Activated naive CD8-positive, alpha-beta T cell treated with anti-CD3 and anti-CD28 coated beads, Interleukin-2, amount 50 U/mL, for 16 hours (primary cell): ENCODE results near the gene XIRP2.
"Not testable (repeated sequence)": the region's sequence is repeated elsewhere in the genome, so short reads cannot be mapped to it uniquely, and the experiment has no call there.

Experiments used
- DNase-seq: peaks from one replicate; pipeline ENCODE4 v3.0.0-alpha.2; 2020; ENCODE audit warnings: low read depth, low spot score

The XIRP2 gene

DNA sequence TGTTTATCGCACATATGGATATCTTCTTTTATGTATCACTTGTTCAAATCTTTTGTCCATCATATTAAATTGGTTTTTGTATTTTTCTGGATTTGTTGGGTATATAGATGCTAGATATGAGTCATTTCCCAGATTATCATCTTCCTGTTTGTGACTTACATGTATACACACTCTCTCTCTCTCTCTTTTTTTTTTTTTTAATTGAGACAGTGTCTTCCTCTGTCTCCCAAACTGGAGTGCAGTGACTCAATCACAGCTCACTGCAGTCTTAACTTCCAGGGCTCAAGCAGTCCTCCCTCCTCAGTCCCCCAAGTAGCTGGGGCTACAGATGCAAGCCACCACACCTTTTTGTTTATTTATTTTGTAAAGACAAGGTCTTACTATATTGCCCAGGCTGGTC is 43.8 kb downstream of the XIRP2 start:
- DNase-seq, result no peak

DNA sequence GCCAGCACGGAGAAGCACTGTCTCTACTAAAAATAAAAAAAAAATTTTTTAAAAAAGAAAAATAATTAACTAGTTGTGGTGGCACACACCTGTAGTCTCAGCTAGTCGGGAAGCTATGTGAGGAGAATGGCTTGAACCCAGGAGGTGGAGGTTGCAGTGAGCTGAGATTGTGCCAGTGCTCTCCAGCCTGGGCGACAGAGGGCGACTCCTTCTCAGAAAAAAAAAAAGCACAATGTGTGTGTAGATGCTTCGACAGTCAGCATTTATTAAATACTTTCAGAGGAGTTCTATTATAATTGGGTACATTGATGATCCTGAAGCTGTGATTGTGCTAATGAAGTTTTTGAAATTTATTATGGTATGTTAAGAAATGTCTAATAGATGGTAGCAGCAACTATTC is 46.5 kb downstream of the XIRP2 start:
- DNase-seq, result no peak

DNA sequence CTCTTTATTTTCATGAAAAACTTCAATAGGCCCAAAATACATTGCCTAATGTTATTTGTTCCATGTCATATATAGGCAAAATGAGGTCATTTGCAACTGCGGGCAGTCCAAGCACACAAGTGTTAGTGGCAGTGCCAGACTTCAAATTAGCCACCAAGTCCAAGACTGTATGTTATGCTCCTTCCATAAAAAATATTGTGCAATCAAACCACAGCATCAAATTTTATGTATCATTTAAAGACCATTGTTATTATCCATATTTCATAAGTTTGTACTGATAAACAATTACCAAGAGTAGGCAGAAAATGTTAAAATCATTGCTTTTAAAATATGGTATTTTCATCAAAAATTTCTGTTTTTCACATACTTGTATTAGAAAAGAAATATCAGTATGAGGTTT is 54.1 kb downstream of the XIRP2 start:
- no peak for DNase-seq

DNA sequence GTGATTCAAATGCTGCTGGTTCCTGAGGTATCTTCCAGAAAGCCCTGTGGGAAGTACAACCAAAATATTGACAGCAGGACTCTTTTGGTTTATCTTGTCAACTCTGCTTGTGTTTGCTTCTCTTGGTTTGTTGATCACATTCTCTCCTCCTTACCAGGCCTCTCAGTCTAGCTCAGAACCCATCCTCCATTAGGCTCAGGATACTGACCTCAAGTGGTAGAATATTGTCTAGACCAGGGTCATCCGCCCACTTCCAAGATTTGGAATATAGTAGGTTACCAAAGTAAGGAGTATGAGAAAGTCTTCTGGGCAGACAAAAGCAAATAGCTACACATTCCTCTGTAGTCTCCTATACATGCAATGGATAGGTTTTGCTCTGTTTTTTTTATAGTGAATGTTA is 56.6 kb downstream of the XIRP2 start:
- no peak for DNase-seq

DNA sequence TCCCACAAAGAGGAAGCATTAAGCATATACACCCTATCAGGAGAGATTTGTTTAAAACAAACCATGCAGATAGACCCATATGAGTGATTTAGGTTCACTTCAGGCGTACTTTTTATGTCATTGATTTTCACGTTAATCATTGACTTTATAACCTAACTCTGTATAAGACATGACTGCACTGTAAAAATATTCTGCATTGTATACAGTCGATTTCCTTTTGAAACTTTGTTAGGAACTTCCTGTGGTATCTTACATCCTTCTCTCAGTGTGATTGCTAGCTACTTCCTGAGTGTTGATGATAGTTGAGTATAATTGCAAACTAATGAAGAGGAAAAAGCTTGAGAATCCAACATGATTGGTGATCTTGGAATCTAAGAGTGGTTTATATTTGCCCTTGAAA is 69.4 kb downstream of the XIRP2 start:
- no peak for DNase-seq

DNA sequence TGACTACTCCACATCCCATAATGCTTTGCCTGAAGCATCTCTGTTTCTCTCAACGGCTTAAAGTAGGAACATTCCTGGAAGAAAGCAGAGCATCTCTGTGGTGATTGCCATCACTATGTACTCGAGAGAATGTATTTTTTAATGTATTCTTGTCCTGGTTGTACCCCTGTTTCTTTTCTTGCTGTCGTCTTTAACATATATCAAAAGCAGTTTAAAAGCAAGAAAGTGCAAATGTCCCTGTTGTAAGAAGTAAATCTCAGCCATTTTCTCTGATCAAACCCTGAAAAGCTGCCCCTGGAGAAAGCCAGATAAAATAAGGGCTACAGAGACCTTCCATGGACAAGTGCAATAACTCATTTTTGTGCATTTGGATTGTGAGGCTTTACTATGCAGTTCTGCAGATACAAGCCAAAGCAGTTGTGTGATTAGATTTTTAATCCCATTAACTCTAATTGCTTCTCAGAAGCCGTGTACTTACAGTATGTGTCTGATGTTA is 70.8 kb downstream of the XIRP2 start:
- no peak for DNase-seq

DNA sequence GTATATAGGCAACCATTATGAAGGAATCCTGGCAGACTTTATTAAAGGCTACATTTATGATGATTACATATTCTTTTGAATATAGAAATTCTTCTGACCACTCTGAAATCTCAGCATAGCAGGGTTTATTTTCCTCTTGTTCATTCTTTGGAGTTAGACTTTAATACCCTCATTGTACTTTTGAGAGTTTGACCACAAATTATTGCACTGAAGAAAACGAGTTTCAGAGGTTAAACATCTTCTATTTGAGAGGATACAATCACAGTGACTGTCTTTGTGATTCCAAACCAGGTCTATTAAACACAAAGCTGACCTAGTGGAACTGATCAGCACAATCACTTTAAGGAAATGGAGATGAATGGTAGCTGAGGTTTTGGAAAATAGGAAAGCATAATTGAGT is 71.3 kb downstream of the XIRP2 start:
- no peak for DNase-seq

DNA sequence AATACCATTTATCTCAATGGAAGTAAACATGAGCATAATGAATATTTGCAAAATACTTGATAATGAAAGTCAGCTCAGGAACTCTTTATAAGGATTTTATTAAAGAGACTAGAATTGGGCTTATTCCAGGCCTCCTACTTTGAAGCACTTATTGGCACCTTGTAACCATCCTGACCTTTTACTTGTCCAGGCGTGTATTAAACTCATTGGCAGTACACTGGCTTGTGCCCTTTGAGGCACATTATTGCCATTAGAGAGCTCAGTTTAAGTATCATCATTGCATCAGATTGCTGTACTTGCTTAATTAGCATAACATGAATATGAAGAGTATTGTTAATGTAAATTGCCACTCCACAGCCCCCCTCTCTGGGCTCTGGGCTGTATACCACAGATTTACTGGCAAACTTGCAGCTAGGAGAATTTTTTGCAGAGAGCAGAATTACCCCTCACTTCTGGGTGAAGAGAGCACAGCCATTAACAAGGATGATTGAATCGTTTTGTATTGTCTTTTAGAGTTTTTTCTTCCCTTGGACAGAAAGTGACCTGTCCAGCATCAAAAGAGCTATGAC is 72.5 kb downstream of the XIRP2 start:
- DNase-seq, result no peak

DNA sequence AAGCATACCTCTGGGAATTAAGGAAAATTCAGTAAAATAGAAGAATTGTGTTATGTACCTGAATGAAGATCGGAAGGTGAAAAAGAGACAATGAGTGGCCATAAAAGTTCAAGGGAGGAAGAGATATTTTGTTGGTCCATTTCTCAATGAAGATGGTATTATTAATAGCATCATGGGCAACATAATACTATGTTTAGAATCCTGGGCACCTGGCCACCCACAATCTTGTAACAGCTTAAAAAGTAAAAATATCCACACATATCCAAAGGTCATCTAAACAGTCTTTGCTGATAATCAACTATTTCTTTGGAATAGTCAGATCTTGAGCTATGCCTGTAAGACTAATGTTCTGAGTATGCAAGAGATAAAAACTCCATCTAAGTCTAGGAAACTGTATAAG is 73.7 kb downstream of the XIRP2 start:
- no peak for DNase-seq

DNA sequence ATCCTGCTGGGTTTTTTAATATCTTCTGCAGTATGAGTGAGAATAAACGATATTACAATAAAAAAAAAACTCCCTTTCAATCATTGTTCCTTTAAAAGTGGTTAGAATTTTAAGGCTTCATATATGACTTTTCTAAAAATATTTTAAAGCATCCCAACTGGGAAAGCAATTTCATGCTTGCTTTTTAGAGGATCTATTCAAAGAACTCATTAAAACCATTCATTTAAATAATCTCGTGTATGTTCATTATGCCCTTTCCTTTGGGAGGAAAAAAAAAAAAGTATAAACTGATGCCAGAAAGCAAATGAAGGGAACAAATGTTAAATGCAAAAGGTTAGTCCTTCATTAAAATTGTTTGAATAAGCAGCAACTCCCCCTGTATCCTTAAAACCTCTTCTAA is 81.2 kb downstream of the XIRP2 start:
- no peak for DNase-seq

DNA sequence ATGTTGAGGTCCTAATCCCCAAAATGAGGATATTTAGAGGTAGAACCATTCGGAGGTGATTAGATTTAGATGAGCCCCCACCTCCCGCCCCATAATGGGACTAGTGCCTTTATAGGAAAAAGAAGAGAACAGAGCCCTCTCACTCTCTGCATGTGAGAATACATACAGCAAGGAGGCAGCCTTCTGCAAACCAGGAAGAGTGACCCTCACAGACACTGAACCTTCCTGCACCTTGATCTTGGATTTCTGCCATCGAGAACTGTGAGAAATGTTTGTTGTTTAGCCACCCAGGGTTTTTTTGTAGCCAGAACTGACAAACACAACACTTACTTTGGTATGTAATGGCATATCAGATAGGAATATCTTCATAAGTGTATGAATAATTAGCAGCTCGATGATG is 83.7 kb downstream of the XIRP2 start:
- DNase-seq, result no peak

DNA sequence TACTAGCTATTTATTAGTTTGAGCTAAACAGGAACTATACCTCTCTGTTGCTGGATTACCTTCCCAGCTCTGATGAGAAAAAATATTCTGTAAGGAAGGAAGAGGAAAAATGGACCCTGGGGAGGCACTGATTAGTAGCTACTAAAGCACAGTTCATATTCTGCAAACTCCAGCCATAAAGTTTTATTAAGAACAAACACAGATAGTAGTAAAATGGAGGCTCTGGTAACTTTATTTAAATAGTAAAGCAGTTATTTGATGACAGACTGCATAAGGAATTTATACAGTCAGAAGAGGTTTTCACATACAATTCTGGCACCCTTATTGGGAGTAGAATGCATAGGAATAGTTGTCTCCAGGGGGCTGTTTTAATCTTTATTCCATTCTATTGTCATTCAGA is 84.1 kb downstream of the XIRP2 start:
- DNase-seq, result no peak

DNA sequence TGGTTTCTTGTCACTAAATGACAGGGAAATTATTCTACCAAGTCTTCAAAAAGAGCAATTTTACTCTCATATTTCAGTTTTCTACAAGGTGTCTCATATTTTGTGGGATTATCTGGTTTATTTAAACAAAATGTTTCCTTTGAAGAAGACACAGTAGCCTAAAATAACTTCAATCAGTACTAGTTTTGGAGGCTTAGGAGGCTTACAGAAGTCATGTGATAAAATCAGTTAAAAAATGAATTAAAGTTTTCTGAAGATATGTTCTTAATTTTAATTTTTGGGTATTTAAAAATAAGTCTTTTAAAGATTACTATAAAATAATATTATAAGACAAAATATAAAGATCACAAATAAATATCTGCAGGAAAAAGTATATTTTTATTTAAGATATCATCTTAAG is 95.9 kb downstream of the XIRP2 start:
- DNase-seq, result no peak

DNA sequence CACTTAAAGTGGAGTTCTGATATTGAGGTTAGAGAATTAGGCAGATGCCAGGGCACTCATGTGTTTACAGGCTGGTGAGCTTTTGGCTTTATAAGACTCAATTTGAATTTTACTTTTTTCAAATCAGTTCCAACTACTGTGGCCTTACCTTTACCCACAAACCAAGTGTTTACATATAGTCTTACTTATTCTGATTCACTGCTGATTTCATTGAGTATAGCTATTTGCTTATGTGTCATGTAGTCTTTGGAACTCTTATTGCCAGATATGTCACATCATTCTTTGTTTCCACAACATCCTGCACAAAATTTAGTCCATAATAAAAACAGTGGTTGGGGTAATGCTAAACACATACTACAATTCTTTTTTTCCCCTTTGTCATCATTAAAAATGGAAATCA is 96.5 kb downstream of the XIRP2 start:
- no peak for DNase-seq

DNA sequence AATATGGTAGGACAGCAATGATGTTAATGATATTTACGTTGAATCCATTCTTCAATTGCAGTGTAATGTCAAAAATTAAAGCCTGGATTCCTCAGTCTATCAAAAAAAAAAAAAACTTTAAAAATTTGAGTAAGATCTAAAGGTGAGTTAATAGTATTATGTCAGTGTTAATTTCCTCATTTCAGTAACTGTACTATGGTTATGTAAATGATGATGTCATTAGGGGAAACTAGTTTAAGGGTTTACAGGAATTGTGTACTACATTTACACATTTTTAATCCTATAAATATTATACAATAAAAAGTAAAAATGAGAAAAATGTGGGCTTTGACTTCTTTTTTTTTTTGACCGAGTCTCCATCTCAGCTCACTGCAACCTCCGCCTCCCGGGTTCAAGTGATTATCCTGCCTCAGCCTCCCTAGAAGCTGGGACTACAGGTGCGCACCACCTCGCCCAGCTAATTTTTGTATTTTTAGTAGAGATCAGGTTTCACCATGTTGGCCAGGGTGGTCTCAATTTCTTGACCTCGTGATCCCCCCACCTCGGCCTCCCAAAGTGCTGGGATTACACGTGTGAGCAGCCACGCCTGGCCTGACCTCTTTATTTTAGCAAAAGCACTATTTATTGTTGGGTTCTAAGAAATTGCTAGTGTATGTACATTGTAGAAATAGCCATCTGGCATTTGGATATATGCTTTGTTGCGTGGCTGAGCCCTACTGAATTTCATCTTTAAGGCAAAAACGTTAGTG is 106.5 kb downstream of the XIRP2 start:
- DNase-seq, result no peak

DNA sequence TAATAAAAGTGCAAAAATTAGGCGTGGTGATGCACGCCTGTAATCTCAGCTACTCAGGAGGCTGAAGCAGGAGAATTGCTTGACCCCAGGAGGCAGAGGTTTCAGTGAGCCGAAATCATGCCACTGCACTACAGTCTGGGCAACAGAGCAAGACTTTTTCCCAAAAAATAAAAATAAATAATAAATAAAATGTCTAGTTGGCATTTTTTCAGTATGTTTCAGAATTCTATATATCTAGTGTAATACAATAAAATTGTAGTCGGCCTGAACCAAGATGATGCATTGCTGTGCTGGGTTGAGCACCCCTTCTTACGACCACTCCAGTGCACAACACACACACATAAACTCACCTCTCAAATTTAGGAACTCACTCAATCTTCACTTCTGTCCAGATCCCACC is 108.2 kb downstream of the XIRP2 start:
- no peak for DNase-seq

DNA sequence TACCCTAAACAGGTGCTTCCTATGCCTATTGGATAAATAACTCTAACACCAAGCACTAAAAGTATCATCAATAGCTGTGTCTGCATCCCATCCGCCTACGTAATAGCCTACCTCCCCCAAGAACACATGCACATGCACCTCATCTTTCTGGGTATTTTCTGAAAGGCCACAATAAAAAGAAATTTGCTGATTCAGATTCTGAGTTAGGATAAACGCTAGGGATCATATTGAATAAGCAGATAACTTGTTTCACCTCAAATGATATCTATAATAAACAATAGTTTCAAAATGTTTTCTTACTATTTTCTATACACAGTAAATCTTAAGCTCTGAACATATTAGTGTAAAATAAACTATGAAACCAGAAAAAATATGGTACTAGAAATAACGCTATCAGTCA is 112.9 kb downstream of the XIRP2 start:
- DNase-seq, result no peak

DNA sequence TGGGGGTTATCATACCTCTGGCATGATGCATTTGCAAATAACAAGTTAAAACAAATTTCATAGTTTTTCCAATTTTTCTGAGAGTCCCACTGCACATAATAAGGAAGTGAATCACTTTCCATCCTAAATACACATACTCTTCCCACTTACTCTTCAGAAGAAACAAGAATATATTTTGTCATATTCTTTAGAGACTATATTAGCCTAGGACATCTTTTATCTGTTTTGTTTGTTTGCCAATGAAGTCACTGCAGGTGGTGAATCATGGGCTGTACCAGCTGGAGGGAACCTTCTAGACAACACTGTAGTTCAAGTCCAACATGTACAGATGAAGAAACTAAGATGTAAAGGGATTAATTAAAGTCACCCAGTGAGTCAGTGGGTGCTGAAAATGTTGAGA is 116.8 kb downstream of the XIRP2 start:
- no peak for DNase-seq

DNA sequence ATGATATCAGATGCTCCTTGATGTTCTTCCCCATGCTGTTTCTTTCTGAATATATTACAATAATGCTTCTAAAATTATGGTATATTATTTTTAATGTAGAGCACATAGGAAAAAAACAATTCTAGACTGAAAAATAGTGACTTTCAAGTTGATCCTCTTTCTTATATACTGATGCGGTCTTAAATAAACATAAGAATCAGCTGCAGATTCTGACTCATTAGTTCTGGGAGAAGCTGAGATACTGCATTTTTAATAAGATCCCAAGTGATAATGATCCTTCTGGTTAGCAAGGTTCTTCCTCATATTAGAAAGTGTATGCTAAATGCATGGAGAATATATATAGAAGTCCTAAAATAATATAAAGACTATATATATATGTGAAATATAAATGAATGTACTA is 124.9 kb downstream of the XIRP2 start:
- no peak for DNase-seq

DNA sequence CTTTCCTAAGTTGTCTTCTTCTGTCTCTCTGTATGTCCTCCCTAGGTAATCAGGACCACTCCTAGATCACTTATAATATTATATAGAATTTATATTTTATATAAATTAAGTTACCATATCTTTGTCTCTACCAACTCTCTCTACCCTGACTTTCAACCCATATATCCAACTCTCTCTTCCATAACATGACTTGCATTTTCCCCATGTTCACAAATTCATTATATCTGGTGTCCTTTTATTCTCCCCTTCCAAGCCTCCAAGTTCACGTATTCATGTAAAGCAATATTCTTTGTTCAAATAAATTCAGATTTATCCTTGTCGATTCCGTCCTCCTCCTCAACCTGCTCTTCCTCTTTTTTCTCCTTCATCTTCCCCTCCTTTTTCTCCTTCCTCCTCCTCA is 127.5 kb downstream of the XIRP2 start:
- DNase-seq, result no peak

DNA sequence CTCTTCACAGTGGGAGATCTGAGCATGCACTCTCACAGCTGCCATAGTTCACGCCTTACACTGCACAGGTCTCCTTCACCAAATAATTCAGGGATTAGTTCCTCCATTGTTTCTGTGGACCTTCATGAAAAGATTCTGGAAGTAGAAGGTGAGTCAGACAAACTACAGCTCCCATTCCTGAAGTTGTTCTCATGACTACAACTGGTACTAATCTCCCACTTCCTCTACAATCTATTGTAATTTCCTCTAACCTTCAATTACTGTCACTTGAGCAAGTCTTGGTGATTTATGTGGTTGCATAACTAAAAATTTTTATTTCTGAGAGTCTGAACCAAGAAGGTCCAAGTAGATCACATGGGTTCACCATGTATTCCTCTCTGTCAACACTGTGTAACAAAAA is 128.7 kb downstream of the XIRP2 start:
- no peak for DNase-seq

DNA sequence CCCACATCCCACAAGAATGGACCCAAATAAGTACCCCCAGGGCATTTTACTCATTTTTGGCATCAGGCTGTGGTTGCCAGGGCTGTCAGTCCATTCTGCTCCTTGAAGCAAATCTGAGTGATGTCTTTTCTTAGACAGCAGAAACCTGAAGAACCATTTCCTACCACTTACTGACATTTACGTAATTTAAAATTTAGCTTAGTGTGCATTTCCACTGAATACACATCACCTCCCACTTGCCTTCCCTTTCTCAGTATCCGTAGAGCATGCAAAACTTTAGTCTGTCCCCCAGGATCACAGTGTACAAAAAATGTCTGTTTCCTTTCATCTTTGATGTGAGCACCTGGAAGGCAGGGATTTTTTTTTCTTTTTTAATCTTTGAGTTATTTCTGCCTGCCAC is 130.3 kb downstream of the XIRP2 start:
- DNase-seq, result no peak

DNA sequence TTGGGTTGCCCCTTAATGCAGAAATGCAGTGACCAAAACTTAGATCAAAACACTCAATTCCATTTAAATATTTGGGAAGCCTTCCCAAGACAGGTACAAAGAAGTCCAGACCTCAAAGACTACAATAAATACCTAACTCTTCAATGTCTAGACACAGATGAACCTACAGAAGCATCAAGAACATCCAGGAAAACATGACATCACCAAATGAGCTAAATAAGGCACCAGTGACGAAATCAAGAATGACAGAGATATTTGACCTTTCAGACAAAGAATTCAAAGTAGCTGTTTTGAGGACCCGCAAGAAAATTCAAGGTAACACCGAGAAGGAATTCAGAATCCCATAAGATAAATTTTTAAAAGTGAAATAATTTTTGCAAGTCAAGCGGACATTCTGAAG is 140.2 kb downstream of the XIRP2 start:
- no peak for DNase-seq

DNA sequence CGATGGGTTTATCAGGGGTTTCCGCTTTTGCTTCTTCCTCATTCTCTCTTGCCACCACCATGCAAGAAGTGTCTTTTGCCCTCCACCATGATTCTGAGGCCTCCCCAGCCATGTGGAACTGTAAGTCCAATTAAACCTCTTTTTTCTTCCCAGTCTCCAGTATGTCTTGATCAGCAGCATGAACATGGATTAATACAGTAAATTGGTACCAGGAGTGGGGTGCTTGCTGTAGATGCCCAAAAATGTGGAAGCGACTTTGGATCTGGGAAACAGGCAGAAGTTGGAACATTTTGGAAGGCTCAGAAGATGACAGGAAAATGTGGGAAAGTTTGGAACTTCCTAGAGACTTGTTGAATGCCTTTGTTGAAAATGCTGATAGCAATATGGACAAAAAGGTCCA is 146.7 kb downstream of the XIRP2 start:
- not testable (repeated sequence) for DNase-seq
